Measurements from ENCODE around the gene VILL. TPM values are rescaled to one million over a fixed set of nuclear protein-coding genes. Genes with fewer than 3 reads are reported as not detected.

The VILL gene
- total and polyA plus RNA-seq, 2 experiments from 2014 or later: 0.75 to 3.4 TPM

DNA sequence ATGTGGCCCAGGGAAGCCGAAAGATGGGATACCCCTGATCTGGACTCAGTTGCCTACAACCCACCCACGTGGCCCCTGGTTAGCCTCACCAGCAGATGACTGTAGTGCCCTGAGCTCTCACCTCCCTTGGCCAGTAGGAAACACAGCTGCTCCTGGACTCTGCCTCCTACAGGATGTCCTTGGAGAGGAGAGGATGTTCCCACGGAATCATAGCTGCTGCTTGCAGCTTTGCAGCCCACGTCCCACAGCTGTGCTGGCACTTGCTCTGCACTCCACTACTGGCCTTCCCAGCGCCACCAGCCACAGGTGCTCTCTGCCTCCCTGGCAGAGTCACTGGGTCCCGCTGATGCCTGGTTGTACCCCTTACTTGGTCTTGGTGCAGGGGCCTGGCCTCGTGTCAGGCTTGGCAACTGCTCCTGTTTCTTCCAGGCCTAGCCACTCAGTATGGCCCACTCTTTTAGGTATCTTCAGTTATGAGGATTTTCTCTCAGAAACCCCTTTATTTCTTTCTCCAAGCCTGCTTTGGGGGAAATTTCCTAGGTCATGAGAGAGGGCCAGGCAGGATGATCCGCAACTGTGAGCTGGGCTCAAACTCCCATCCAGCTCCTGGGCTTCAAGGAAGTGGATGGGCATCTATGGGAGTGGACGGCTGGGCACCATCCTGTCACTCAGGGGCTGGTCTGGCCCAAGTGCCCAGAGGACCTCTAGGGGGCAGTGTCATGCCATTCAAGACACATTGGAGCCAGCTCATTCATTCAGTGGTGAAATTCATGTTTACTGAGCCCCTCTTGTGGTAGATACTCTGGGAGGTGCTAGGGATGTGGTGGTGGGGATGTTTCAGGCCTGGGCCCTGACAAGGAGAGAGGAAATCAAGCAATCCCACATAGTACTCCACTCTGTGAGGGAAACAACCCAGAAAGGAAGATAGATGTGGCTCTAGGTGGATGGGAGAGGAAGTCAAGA, 16.2 kb upstream of the VILL start:
- no peak overlapping the region for H3K27ac ChIP-seq

DNA sequence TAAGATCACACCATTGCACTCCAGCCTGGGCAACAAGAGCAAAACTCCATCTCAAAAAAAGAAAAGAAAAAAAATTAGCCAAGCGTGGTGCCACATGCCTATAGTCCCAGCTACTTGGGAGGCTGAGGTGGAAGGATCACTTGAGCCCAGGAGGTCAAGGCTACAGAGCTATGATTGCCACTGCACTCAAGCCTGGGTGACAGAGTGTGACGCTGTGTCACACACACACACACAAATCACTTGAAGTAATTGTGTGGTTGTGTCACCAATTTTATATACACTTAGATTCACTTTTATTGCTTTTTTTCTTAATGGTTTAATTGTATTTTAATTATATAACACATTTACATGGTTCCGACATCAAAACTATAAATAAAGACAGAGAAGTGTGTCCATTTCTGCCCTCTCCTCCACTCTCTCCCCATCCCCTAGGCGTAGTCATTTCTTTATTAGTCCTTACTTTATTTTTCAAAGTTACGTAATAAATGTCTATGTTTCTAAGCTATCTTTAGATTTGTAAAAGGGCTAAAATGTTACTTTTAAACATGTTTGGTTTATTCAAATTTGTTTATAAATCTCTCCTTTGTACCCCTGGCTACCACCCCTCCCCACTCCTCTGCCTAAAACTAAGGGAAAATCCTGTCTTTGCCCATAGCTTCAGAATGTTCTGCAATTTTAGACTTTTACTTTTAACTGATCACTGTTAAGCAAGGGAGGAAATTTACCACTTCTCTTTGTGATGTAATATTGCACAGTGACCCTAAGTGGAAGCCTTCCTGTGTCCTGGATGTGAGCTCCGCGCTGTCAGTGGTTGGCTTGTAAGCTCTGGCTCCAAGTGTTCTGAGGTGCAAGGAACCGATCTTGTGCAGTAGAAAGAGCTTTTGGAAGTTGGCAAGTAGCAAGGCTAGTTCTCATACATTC, 10.8 kb upstream of the VILL start:
- H3K27me3 ChIP-seq: no peaks in the 10 kb centered on the region
- H3K27ac ChIP-seq: no peak overlapping the region
- no peak for DNase-seq (ENCODE audit: low read depth in 1 of 2, low spot score in 1 of 2)
- TF ChIP-seq, protein P1, sequence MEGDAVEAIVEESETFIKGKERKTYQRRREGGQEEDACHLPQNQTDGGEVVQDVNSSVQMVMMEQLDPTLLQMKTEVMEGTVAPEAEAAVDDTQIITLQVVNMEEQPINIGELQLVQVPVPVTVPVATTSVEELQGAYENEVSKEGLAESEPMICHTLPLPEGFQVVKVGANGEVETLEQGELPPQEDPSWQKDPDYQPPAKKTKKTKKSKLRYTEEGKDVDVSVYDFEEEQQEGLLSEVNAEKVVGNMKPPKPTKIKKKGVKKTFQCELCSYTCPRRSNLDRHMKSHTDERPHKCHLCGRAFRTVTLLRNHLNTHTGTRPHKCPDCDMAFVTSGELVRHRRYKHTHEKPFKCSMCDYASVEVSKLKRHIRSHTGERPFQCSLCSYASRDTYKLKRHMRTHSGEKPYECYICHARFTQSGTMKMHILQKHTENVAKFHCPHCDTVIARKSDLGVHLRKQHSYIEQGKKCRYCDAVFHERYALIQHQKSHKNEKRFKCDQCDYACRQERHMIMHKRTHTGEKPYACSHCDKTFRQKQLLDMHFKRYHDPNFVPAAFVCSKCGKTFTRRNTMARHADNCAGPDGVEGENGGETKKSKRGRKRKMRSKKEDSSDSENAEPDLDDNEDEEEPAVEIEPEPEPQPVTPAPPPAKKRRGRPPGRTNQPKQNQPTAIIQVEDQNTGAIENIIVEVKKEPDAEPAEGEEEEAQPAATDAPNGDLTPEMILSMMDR (IDR thresholded peaks at IDR 0.05; ENCODE audit: low read depth, low read length): no peak
- H3K36me3 ChIP-seq: peaks cover 10% of the 10 kb centered on the region
- H3K4me1 ChIP-seq (ENCODE audit: low read depth): no peaks in the 10 kb centered on the region
- no peaks in the 10 kb centered on the region for H3K9me3 ChIP-seq (ENCODE audit: low read depth)
- no peak overlapping the region for H3K4me3 ChIP-seq

More for the DNA sequence above, 16.2 kb upstream of the VILL start:
- Histone ChIP-seq H3K4me3 (no peak overlapping the region), H3K9me3 (ENCODE audit: low read depth) (no peaks in the 10 kb centered on the region), H3K4me1 (ENCODE audit: low read depth) (no peaks in the 10 kb centered on the region), H3K36me3 (peaks cover 6% of the 10 kb centered on the region), H3K27me3 (no peaks in the 10 kb centered on the region)
- TF ChIP-seq, protein P1 (IDR thresholded peaks at IDR 0.05; ENCODE audit: low read depth, low read length): peak; percentile 85
- peak; percentile 74 to 84 for DNase-seq (ENCODE audit: low read depth in 1 of 2, low spot score in 1 of 2)

DNA sequence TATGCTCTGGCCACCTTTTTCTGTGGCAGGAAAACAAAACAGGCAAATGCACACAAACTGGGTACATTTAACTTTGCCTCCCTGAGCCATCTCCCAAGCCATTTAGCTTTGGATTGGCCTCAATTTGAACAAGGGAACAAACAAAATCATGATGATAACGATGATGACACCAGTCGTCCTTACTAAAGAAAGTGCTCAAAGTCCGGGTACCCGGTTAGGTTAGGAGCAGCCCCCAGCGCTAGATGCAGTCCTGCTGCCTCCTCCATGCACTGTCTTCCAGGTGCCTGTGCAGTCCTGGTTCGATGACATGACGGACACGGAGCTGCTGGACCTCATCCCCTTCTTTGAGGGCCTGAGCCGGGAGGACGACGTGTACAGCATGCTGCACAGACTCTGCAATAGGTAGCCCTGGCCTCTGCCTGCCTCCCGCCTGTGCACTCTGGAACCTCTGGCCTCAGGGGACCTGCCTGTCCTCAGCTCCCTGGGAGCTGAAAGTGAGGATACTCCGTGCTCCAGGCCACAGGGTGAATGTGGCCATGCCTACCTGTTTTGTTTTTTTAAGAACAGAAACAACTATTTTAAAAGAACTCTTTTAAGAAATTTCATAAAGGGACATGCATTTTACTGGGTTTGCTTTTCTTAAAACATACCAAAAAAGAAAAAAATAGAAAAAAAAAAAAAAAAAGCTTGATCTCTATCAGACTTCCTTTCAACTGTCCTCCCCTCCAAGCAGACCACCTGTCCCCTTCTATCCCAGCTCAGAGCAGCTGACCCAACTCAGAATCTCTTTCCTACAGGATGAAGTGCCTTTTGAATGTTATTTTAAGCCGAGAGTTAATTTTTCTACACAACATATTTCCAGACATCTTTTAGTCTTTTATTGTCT, 9.9 kb upstream of the VILL start:
- TF ChIP-seq, protein P1 (IDR thresholded peaks at IDR 0.05; ENCODE audit: low read depth, low read length): no peak
- Histone ChIP-seq H3K27ac (no peak overlapping the region), H3K36me3 (peaks cover 9% of the 10 kb centered on the region), H3K4me1 (ENCODE audit: low read depth) (no peaks in the 10 kb centered on the region), H3K4me3 (no peak overlapping the region), H3K27me3 (no peaks in the 10 kb centered on the region), H3K9me3 (ENCODE audit: low read depth) (no peaks in the 10 kb centered on the region)
- DNase-seq (ENCODE audit: low read depth in 1 of 2, low spot score in 1 of 2): no peak

DNA sequence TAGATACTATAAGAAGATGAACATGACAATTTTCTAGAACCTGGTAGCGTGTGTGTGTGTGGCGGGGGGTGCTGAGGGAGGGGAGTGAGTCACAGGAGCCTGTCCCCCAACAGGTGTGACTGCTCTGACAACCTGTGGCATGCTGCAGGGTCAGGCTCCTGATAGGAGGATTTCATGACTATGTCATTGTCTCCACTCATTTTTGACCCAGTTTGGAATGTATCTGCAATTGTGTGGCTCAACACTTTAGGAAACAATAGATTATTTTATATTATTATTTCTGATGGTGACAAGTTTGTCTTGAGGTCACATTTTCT, 9.3 kb upstream of the VILL start:
- Histone ChIP-seq H3K4me3 (no peak overlapping the region), H3K27me3 (no peaks in the 10 kb centered on the region), H3K36me3 (peaks cover 3% of the 10 kb centered on the region), H3K9me3 (ENCODE audit: low read depth) (no peaks in the 10 kb centered on the region), H3K27ac (no peak overlapping the region), H3K4me1 (ENCODE audit: low read depth) (no peaks in the 10 kb centered on the region)
- TF ChIP-seq, protein P1 (IDR thresholded peaks at IDR 0.05; ENCODE audit: low read depth, low read length): no peak
- DNase-seq (ENCODE audit: low read depth in 1 of 2, low spot score in 1 of 2): no peak

DNA sequence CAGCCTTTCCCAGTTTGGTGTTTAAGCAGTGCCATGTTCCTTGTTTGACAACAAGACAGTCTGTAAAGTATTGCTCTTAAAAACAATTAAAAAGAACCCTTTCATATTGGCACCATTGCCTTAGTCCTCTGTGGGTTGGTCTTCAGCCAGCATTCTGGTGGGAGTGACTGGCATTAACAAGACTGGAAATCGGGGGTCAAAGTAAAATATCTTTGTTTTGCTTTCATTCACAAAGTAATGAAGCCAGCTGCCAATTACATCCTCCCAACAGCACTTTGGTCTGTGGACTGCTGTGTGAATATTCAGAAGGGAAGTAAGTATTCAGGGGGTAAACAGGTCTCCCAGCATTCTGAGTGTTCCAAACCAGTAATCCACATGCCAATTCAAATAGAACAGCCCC, 8.3 kb upstream of the VILL start:
- peaks cover 6% of the 10 kb centered on the region for H3K4me1 ChIP-seq (ENCODE audit: low read depth)
- H3K4me3 ChIP-seq: no peak overlapping the region
- H3K27me3 ChIP-seq: no peaks in the 10 kb centered on the region
- H3K27ac ChIP-seq: no peak overlapping the region
- H3K9me3 ChIP-seq (ENCODE audit: low read depth): no peaks in the 10 kb centered on the region
- H3K36me3 ChIP-seq: peaks cover 3% of the 10 kb centered on the region
- no peak for DNase-seq (ENCODE audit: low read depth in 1 of 2, low spot score in 1 of 2)
- TF ChIP-seq, protein P1 (IDR thresholded peaks at IDR 0.05; ENCODE audit: low read depth, low read length): no peak
